GM12878 (cell line): Measurements from ENCODE around the gene ILKAP.

Experiments
- EZH2 ChIP-seq: IDR thresholded peaks from 2 replicates; pipeline ENCODE4 v1.6.1; 2012; ENCODE audit warnings: low read depth, mild to moderate bottlenecking, control low read depth, inconsistent platforms, low read length, borderline replicate concordance; ENCODE audit not compliant: control insufficient read depth
- KDM1A ChIP-seq: fragments of 200-600 bp; sonication (generic); IDR thresholded peaks from 2 replicates; pipeline ENCODE4 v1.6.1; 2016; ENCODE audit warnings: borderline replicate concordance
- MEF2A ChIP-seq: IDR thresholded peaks from 2 replicates; pipeline ENCODE4 v1.6.1; 2011; ENCODE audit warnings: low read depth, mild to moderate bottlenecking, low read length, moderate library complexity; ENCODE audit not compliant: insufficient read depth
- POLR2A ChIP-seq: IDR thresholded peaks from 2 replicates; pipeline ENCODE4 v1.6.1; 2011; ENCODE audit warnings: low read depth, mild to moderate bottlenecking, low read length
- TF ChIP-seq, protein P1 (sequence below): fragments of 450-650 bp; formaldehyde crosslinking; IDR thresholded peaks from 2 replicates; pipeline ENCODE4 v1.4.0; 2020; ENCODE audit warnings: mild to moderate bottlenecking, moderate library complexity

DNA sequence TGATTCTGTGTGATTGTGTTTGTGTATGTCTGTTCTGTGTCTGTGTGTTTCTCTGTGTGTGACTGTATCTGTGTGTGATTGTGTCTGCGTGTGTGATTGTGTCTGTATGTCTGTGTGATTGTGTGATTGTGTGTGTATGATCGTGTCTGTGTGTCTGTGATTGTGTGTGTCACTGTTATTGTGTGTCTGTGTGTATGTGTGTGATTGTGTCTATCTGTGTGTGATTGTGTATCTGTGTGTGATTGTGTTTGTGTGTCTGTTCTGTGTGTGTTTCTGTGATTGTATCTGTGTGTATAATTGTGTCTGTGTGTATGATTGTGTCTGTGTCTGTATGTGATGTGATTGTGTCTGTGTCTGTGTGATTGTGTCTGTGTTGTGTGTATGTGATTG is 76.7 kb downstream of the ILKAP start:
- TF ChIP-seq, protein P1, sequence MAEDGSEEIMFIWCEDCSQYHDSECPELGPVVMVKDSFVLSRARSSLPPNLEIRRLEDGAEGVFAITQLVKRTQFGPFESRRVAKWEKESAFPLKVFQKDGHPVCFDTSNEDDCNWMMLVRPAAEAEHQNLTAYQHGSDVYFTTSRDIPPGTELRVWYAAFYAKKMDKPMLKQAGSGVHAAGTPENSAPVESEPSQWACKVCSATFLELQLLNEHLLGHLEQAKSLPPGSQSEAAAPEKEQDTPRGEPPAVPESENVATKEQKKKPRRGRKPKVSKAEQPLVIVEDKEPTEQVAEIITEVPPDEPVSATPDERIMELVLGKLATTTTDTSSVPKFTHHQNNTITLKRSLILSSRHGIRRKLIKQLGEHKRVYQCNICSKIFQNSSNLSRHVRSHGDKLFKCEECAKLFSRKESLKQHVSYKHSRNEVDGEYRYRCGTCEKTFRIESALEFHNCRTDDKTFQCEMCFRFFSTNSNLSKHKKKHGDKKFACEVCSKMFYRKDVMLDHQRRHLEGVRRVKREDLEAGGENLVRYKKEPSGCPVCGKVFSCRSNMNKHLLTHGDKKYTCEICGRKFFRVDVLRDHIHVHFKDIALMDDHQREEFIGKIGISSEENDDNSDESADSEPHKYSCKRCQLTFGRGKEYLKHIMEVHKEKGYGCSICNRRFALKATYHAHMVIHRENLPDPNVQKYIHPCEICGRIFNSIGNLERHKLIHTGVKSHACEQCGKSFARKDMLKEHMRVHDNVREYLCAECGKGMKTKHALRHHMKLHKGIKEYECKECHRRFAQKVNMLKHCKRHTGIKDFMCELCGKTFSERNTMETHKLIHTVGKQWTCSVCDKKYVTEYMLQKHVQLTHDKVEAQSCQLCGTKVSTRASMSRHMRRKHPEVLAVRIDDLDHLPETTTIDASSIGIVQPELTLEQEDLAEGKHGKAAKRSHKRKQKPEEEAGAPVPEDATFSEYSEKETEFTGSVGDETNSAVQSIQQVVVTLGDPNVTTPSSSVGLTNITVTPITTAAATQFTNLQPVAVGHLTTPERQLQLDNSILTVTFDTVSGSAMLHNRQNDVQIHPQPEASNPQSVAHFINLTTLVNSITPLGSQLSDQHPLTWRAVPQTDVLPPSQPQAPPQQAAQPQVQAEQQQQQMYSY (CRISPR knock-in tag) = no peak
- TF ChIP-seq MEF2A = no peak
- TF ChIP-seq KDM1A = no peak
- TF ChIP-seq POLR2A = no peak
- TF ChIP-seq EZH2 = no peak
